Activated T-cell treated with anti-CD3 and anti-CD28 coated beads for 1 hour (primary cell): Measurements from ENCODE around the gene COL17A1.

Experiments
- DNase-seq: peaks from one replicate; pipeline ENCODE4 v3.0.0-alpha.2; 2020; ENCODE audit warnings: low read depth

COL17A1 gene

DNA sequence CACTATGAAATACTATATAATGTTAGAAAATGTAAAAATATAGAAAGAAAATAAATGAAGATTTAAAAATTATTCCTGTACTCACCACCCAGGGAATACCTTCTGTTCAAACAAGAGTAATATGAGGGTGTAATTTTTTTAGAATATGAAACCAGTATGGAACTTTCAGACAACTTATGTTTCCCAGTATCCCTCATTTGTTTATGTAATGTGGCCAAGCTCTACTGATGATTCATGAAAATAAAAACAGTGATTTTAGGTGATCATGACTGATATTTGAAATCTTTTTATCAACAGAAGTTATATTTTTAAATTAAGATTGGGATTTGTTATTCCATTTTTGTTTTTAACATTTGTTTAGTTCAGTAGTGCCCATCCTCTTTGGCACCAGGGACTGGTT is 100.0 kb downstream of the COL17A1 start:
- DNase-seq, result no peak

- DNase-seq, result no peak
Observed at GRCh38 chr10:103983367-103983911, 102.2 kb downstream of the COL17A1 start.

DNA sequence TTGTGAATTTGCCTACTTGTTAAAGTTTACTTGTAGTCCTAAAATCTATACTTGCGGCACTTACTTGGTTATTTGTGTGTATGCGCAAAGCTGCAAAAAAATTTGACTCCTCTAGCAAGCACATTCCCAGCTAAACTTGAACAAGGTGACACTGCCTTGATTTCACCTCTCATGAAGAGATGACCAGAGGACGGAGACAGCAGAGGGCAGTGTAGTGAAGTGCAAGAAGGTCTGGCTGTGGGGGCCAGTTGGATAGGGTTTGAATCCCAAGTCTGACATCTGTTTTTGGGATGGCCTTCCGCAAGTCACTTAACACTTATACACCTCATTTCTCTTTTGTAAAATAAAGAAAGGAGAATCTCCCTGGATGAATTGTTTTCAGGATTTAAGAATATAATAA is 103.0 kb downstream of the COL17A1 start:
- no peak for DNase-seq
